Measurements from ENCODE around the gene MAGIX.

- TF ChIP-seq CTCF (IDR thresholded peaks at IDR 0.05) (no peak), POLR2AphosphoS5 (IDR thresholded peaks at IDR 0.05; ENCODE audit: insufficient read depth in 1 of 2, low read depth in 1 of 2) (no peak), POLR2A (IDR thresholded peaks at IDR 0.05) (no peak)
Observed at GRCh38 chrX:49120091-49120490, 42.5 kb upstream of the MAGIX start.
